Upper lobe of right lung (tissue), 1 donor: ENCODE data around the gene ARMH3. TPM values are rescaled to one million over a fixed set of nuclear protein-coding genes. Genes with fewer than 3 reads are reported as not detected.

Experiments
- ATAC-seq: fragments of 200-7000 bp; cut with Tn5 transposase; one replicate; pipeline ENCODE4 v1.9.1; 2020; ENCODE audit warnings: mild to moderate bottlenecking, moderate library complexity
- DNase-seq: peaks from one replicate; pipeline ENCODE4 v3.0.0-alpha.2; 2020
- H3K27ac ChIP-seq: fragments of 200-600 bp; one replicate; pipeline ENCODE4 v1.8.0; 2022
- H3K27me3 ChIP-seq: fragments of 200-600 bp; one replicate; pipeline ENCODE4 v1.8.0; 2022; ENCODE audit warnings: mild to moderate bottlenecking
- H3K36me3 ChIP-seq: fragments of 200-600 bp; one replicate; pipeline ENCODE4 v1.8.0; 2022
- H3K4me1 ChIP-seq: fragments of 200-600 bp; one replicate; pipeline ENCODE4 v1.8.0; 2022
- H3K4me3 ChIP-seq: fragments of 200-600 bp; one replicate; pipeline ENCODE4 v1.8.0; 2022; ENCODE audit warnings: mild to moderate bottlenecking
- H3K9me3 ChIP-seq: fragments of 200-600 bp; one replicate; pipeline ENCODE4 v1.8.0; 2022
- intact Hi-C: fragments of 100-400 bp; cut with DNase I; formaldehyde crosslinking; loops from one replicate; pipeline ENCODE4 v1.11.0; 2022
- total RNA-seq: library from RNA; stranded (reverse); fragmentation: NEBNext Ultra II Directional; extraction: Animal tissue kit (Norgen Biotek cat#: 25700); gene quantifications from one replicate; pipeline ENCODE4 v1.2.1, GENCODE V29; 2021
- TF ChIP-seq, protein P1 (sequence below): fragments of 200-600 bp; IDR thresholded peaks from one replicate; pipeline ENCODE4 v1.8.0; 2022; ENCODE audit warnings: antibody characterized with exemption
- donor health status: DM: no; HTN: yes; CAD: no; lungs with severe emphysema.

The ARMH3 gene
- total RNA-seq, 1 donor from 2014 or later: 37.2 TPM

DNA sequence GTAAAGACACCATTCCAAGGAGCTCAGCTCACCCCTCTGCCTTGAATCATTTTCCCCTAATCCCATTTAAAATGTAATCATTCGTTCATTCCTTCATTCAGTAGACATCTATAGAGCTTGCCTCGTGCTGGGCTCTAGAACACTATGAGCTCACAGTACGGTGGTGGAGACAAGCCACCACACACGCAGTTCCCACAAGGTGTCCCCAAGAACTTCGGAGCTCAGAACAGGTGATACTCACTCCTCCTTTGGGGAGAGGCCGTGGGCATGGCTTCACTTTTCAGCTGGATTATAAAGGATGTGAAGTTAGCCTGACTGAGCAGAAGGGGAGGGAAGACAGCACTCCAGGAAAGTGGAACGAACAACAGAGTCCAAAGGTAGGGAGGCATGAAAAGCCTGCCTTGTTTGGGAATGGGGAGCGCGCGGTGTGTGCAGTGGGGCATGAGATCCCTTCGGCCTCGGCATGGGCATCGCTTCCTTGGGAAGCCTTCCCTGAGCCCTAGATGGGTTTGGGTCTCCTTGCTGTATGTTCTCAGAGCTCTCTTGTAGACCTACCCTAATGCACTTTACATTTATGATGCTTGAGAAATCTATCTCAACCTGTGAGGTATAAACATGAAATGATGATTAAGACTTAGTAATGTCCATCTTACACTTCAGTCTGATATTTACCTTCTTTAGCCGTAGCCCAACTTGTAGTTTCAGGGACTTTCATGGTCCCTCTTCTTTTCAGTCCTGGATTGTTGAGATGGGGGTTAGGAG lies 236.9 kb downstream of the ARMH3 start:
- intact Hi-C loops: no loop called here
- Histone ChIP-seq H3K4me3 (peak overlapping the region; percentile 100), H3K27ac (peak overlapping the region; percentile 97), H3K9me3 (no peaks in the 10 kb centered on the region), H3K27me3 (no peaks in the 10 kb centered on the region), H3K36me3 (no peaks in the 10 kb centered on the region), H3K4me1 (peaks cover 22% of the 10 kb centered on the region)
- TF ChIP-seq, protein P1, sequence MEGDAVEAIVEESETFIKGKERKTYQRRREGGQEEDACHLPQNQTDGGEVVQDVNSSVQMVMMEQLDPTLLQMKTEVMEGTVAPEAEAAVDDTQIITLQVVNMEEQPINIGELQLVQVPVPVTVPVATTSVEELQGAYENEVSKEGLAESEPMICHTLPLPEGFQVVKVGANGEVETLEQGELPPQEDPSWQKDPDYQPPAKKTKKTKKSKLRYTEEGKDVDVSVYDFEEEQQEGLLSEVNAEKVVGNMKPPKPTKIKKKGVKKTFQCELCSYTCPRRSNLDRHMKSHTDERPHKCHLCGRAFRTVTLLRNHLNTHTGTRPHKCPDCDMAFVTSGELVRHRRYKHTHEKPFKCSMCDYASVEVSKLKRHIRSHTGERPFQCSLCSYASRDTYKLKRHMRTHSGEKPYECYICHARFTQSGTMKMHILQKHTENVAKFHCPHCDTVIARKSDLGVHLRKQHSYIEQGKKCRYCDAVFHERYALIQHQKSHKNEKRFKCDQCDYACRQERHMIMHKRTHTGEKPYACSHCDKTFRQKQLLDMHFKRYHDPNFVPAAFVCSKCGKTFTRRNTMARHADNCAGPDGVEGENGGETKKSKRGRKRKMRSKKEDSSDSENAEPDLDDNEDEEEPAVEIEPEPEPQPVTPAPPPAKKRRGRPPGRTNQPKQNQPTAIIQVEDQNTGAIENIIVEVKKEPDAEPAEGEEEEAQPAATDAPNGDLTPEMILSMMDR: no peak
- DNase-seq: peak; percentile 62
- ATAC-seq: peak; percentile 1

DNA sequence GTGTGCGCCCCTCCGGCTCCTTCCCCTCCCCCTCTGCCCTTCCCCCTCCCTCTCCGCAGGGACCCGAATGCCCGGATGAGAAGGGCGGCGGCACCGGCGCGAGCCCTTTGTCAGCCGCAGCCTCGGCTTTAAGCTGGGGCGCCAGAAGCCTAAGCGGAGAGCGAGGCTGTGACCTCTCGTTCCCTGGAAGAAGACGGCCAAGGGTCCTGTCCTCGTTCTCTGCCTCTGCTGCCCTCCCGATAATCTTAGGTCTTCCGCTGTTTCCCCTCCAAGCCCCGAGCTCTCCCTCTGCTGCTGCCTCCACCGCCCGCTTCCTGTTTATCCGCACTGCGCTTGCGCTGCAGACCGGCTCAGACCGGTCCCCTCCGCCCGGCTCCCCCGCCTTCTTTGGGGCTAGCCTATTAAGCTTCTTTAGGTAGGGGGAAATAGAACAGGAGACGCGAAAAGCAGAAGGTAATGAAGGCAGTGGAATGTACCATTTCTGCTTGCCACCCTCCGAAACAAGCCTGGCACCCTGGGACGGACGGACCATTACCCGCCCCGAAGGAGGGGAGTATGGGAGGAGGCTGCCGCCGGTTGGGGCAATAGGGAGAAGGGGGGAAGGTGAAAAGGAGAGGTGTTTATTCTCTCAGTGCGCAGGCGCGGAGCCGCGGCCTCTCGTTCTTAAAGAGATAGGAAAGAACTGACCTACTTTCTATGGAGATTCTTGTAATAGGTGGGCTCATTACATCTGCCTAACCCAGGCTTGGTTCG lies 237.7 kb downstream of the ARMH3 start, which contains the start of gene OGA:
TSS of gene OGA (minus strand) at position 326 of the 753 bp plus-strand sequence. CDS start 422 bp downstream, outside the sequence.
- DNase-seq (peak; percentile 99), ATAC-seq (peak; percentile 96)
- peaks cover 28% of the 10 kb centered on the region for H3K4me1 ChIP-seq
- no peaks in the 10 kb centered on the region for H3K9me3 ChIP-seq
- intact Hi-C loops: no loop called here
- peak within 1 kb of the TSS; percentile 100 for H3K4me3 ChIP-seq
- peak within 1 kb of the TSS; percentile 97 for H3K27ac ChIP-seq
- TF ChIP-seq, protein P1: no peak
- no peaks in the 10 kb centered on the region for H3K27me3 ChIP-seq
- peaks cover 2% of the 10 kb centered on the region for H3K36me3 ChIP-seq

- TF ChIP-seq, protein P1: no peak
- H3K4me3 ChIP-seq: peak overlapping the region; percentile 100
- no peaks in the 10 kb centered on the region for H3K27me3 ChIP-seq
- peaks cover 10% of the 10 kb centered on the region for H3K36me3 ChIP-seq
- H3K9me3 ChIP-seq: no peaks in the 10 kb centered on the region
- peak overlapping the region; percentile 97 for H3K27ac ChIP-seq
- intact Hi-C loops: no loop called here
- DNase-seq (peak; percentile 94), ATAC-seq (peak; percentile 70)
- H3K4me1 ChIP-seq: peaks cover 35% of the 10 kb centered on the region
Measured at GRCh38 chr10:101817337-101818118, 238.4 kb downstream of the ARMH3 start.

DNA sequence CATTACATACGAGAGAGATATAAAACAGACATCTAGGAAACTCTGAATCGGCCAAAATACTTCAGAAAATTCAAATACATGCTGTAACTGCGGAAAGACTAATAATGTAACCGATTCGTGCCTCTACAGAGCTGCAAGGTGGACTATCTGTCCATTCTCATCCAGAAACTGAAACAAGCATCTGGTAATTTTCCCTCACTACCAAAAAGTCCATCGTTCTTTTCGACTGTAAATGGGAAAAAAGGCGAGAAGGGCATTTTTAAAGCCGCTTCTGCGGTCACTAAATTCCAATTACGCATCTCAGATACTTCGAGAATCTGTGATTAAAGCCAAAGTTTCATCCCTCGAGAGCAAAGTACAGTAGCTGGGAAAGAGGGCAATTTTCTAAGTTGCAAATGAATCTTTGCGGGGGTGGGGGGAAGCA lies 239.0 kb downstream of the ARMH3 start:
- intact Hi-C loops: no loop called here

GRCh38 chr10:101816376-101816775 lies 239.6 kb downstream of the ARMH3 start:
- DNase-seq (no peak), ATAC-seq (no peak)
- Histone ChIP-seq H3K27ac (no peak overlapping the region), H3K4me3 (peak overlapping the region; percentile 100), H3K36me3 (peaks cover 21% of the 10 kb centered on the region), H3K4me1 (peaks cover 36% of the 10 kb centered on the region), H3K27me3 (no peaks in the 10 kb centered on the region), H3K9me3 (no peaks in the 10 kb centered on the region)
- intact Hi-C loops: no loop called here
- TF ChIP-seq, protein P1: no peak

More for the DNA sequence above, 239.0 kb downstream of the ARMH3 start:
- H3K36me3 ChIP-seq: peaks cover 16% of the 10 kb centered on the region
- H3K27ac ChIP-seq: peak overlapping the region; percentile 97
- no peaks in the 10 kb centered on the region for H3K27me3 ChIP-seq
- H3K9me3 ChIP-seq: no peaks in the 10 kb centered on the region
- H3K4me3 ChIP-seq: peak overlapping the region; percentile 100
- DNase-seq: no peak
- no peak for ATAC-seq
- TF ChIP-seq, protein P1: no peak
- peaks cover 36% of the 10 kb centered on the region for H3K4me1 ChIP-seq
